ENCODE measurements around the gene CITED2.

The CITED2 gene

DNA sequence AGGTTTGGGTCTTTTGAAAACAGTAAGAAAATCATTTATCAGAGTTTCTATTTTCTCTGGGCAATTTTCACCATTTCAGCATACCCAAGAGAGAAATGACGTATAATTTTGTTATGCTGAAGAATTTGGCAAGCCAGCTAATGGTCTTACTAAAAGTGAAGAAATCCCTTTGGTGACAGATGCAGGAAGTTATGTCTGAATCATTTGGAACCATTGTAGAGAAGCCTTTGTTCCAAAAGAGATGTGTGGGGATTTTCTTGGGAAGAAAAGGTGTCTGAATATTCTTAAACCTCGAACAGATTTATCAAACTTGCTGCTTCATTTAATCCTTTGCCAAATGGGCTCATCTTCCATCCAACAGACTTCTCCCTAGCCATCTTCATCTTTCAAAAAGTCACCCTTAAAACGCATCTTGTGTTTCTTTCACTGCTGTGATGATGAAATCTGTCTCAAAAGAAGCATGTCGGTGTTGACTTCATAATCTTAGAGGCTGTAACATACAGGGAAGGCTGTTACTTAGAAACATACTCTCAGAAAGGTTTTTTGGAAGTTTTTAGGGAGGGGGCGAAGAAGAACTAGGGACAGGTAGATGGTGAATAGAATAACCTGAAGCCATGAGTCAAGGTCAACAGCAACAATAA, 39.5 kb downstream of the CITED2 start:
- DNase-seq (ENCODE audit: low read depth in 2 of 2, low spot score in 1 of 2) = no peak

DNA sequence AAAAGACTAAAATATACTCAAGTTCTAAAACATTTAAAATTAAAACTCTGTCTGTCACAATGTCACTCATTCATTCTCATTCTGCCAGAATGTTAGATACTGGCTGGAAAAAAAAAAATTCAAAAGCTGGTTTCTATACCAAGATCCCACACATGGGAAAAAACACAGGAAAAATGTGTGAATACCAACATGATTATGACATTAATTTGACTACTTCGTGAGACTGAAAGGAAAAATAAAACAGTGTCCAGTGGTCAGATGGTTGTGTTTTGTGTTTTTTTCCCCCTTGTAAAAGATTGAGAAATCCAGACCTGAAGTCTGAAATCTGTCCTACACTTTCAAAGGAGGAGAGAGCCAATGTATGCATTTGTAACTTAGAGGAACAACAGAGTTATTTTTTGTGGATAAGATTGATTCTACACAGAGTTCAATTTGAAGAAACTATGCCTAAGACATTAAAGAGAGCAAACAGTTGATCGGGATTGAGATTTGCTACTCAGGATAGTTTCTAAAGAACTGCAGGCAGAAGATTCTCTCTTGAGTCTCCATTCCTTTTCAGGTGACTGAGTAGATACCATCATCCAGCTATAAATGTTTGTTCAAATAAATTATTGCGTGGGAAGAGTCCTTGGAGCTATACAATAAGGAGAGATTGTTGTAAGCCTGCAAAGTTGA, 43.5 kb downstream of the CITED2 start:
- no peak for DNase-seq (ENCODE audit: low read depth in 2 of 2, low spot score in 1 of 2)

DNA sequence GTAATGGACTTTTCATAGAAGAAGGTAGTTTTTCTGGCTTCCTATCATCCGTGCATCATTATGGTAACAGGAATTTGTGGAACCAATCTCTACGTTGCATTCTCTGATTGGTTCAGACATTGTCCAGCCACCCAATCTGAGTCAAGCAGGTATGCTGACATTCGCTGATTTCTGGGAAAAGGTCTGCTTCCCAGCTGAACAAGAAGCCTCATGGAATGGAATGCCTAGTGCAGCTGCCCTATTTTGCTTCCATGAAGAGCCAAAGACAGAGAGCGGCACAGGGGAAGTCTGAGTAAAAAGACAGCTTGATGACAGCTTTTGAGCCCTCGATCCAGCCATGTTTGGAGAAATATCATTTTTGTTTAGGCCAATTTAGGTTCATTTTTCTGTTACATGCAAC, 44.1 kb downstream of the CITED2 start:
- DNase-seq (ENCODE audit: low read depth in 2 of 2, low spot score in 1 of 2) = no peak

DNA sequence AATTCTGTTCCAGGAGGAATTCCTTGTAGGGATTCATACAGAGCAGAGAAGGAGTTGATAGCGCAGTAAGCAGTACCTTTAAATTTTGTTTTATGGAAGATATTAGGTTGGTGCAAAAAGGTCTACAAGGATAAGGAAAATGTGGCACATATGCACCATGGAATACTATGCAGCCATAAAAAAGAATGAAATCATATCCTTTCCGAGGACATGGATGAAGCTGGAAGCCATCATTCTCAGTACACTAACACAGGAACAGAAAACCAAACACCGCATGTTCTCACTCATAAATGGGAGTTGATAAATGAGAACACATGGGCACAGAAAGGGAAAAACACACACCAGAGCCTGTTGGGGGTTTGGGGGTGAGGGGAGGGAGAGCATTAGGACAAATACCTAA, 45.2 kb downstream of the CITED2 start:
- no peak for DNase-seq (ENCODE audit: low read depth in 2 of 2, low spot score in 1 of 2)

DNA sequence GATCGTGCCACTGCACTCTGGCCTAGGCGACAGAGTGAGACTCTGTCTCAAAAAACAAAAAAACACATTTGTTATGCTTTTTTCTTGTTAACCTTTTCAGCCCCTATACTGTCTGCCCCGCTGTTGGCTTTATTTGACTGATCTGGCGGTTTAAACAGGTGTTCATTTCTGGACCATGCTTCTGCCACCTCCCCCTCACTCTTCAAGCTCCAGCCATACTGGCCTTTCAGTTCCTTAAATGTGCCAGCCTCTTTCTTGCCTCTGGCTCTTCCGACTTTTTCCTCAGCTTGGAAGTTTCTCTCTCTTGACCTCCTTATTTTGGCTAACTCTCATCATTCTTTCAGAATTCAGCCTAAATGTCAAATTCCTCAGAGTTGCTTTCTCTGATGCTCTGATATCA, 47.4 kb downstream of the CITED2 start:
- no peak for DNase-seq (ENCODE audit: low read depth in 2 of 2, low spot score in 1 of 2)

DNA sequence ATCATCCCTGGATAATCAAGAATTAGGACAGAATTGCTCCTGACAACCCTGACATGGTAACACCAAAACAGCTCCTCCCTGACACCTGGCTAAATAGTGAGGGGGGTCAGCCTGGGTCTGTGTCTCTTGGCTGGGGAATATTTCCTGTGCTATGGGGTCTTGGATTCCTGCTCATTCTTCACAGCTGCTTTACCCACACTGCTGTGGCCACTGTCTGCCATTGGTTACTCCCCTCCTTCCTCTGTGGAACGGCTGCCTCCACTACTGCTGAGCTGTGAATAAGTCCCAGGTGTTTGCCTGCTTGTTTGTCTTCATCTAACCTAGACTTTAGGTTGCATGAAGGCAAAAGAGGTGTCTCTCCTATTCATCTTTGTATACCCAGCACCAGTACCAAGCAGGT, 48.8 kb downstream of the CITED2 start:
- no peak for DNase-seq (ENCODE audit: low read depth in 2 of 2, low spot score in 1 of 2)

DNA sequence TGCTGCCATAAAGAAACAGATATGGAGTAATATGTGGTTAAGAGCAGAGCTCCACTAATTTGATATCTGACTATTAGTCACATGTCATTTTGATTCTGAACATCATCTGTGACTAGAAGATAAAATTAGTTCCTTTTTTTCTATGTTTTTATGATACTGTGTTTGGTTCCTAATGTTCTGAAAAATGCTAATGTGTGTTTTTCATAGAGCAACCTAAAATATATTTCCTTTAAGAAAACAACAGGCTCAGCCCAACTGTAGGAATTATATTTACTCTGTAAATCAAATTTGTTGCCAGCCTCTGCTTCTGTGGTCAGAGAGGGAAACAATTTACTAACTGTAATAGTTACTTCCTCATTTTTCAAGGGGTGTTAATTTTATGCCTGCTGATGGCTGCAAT, 49.3 kb downstream of the CITED2 start:
- no peak for DNase-seq (ENCODE audit: low read depth in 2 of 2, low spot score in 1 of 2)

DNA sequence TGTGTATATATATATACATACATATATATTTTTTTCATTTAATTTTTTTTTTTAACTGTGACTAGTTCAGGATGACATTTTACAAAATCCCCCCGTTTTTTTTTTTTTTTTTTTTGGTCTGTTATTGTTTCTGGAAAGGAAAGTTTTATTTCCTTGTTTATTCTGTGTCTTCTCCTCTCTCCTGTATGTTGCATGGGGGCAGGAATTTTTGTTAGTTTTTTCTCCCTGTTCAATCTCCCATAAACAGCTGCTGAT, 50.2 kb downstream of the CITED2 start:
- DNase-seq (ENCODE audit: low read depth in 2 of 2, low spot score in 1 of 2) = no peak

DNA sequence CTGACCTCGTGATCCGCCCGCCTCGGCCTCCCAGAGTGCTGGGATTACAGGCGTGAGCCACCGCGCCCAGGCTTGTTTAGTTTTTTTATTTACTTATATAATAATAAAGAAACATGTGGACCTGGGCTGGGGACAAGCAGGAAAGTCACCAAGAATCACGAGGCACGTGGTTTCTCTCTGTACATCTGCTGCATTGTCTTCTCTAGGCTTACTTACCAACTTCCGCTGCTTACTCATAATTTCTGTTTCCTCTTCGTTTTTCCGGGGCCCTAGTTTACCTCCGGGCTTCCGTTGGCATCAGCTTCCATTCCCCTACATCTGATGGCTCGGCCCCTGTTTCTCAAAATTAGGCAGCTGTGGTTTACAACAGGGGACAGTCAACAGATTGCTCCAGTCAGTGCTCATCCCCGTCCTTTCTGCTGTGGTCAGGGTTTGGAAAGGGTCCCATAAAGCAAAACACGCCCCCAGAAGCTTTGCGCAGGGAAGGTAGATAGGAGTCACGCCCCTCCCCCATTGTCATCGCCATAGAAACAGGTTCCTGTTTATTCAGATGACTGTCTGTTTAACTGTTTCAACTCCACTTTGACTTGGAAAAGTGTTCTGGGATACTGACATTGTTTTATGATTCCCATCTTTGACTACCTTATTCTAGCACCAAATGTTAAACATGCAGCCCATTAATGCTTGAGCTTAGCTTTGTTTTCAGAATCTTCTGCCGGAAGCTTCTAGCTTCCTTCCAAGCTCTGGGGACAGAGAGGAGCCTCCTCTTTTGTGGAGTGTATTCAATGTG, 50.7 kb downstream of the CITED2 start:
- DNase-seq (ENCODE audit: low read depth in 2 of 2, low spot score in 1 of 2) = peak; percentile 59 to 67
